Muscle of back (tissue), 11 donors: ENCODE data around the gene CST7. TPM values are rescaled to one million over a fixed set of nuclear protein-coding genes. Genes with fewer than 3 reads are reported as not detected.
A peak's percentile ranks its signal among the peaks of the same experiment; 100 is the strongest.

ENCODE experiments used
- DNase-seq, 3 donors: peaks; one replicate each; pipeline versions ENCODE4 v3.0.0 to v3.0.0-alpha.2; 2013
- polyA plus RNA-seq, 10 donors: library from polyadenylated mRNA; unstranded; fragments of 120-200 nt; gene quantifications; one replicate each; pipeline ENCODE4 v1.2.1, GENCODE V29; 2013; ENCODE audit not compliant: insufficient read length in 10 of 10

Gene CST7
- polyA plus RNA-seq, 10 donors, result 0.28 to 2.1 (median 0.50) TPM; not detected in 1

- no peak for DNase-seq
These were observed 1.9 kb downstream of the CST7 start for GRCh38 chr20:24950836-24951525.

- DNase-seq, result no peak
These were observed 2.5 kb downstream of the CST7 start for GRCh38 chr20:24951536-24952083.

- peak in 1 of 3 donors; percentile 2 for DNase-seq
These were observed 3.5 kb downstream of the CST7 start for GRCh38 chr20:24952376-24953208.

GRCh38 chr20:24953209-24953575 lies 4.1 kb downstream of the CST7 start:
- DNase-seq, result no peak

- no peak for DNase-seq
These were observed 4.6 kb downstream of the CST7 start for GRCh38 chr20:24953621-24954133.

- DNase-seq, result no peak
These were observed 5.1 kb downstream of the CST7 start for GRCh38 chr20:24954151-24954550.

- DNase-seq, result no peak
These were observed 5.5 kb downstream of the CST7 start for GRCh38 chr20:24954566-24954965.

GRCh38 chr20:24955045-24955444 lies 6.0 kb downstream of the CST7 start:
- no peak for DNase-seq

- no peak for DNase-seq
These were observed 7.2 kb downstream of the CST7 start for GRCh38 chr20:24956001-24956841.

GRCh38 chr20:24957326-24958016 lies 8.4 kb downstream of the CST7 start:
- DNase-seq, result no peak

GRCh38 chr20:24958506-24959385 lies 9.7 kb downstream of the CST7 start:
- DNase-seq, result no peak

- DNase-seq, result no peak
These were observed 10.7 kb downstream of the CST7 start for GRCh38 chr20:24959591-24960301.

- DNase-seq, result no peak
These were observed 11.3 kb downstream of the CST7 start for GRCh38 chr20:24960302-24960801.

GRCh38 chr20:24960861-24961260 lies 11.8 kb downstream of the CST7 start:
- DNase-seq, result no peak

GRCh38 chr20:24961384-24962181 lies 12.5 kb downstream of the CST7 start:
- DNase-seq, result no peak

GRCh38 chr20:24962182-24962492 lies 13.1 kb downstream of the CST7 start:
- no peak for DNase-seq

GRCh38 chr20:24962510-24962909 lies 13.4 kb downstream of the CST7 start:
- no peak for DNase-seq

GRCh38 chr20:24963672-24964505 lies 14.8 kb downstream of the CST7 start:
- no peak for DNase-seq
